ENCODE measurements around the gene CLCN7.

Gene CLCN7

DNA sequence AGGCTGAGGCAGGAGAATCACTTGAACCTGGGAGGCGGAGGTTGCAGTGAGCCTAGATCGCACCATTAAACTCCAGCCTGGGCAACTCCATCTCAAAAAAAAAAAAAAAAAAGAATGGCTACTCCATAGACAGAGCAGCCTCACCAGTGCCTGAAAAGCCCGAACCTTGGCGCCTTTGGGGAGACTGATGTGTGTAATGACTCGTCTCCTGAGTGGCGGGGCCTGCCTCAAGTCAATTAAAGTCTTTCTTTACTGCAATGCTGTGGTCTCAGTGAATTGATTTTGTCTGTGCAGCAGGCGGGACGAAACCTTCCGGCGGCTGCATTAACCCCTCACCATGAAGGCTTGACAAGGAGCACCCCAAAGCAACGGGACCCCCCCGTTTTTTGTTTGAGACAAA lies 50.8 kb downstream of the CLCN7 start:
- Mint-ChIP-seq H3K4me1 (peaks cover 3 to 38% of the 10 kb centered on the region in 2 donors), H3K9me3 (no peaks in the 10 kb centered on the region), H3K4me3 (no peak overlapping the region), H3K27ac (peak overlapping the region; percentile 51), H3K36me3 (peaks cover 5 to 6% of the 10 kb centered on the region in 2 donors), H3K27me3 (no peaks in the 10 kb centered on the region)
- DNase-seq: no peak
- no peak for ATAC-seq (replicated peaks)

DNA sequence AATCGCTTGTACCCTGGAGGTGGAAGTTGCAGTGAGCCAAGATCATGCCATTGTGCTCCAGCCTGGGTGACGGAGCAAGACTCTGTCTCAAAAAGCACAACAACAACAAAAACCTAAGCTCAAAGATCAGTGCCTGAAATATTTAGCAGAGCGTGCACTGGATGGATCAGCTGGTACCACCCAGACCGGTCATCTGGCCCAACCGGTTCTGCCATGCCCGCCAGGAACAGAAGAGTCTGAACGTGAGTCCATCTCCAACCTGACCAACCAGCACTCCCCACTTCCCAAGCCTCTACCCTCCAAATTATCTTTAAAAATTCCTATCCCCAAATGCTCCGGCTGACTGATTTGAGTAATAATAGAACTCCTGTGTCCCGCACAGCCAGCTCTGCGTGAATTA lies 52.8 kb downstream of the CLCN7 start:
- peaks cover 10 to 14% of the 10 kb centered on the region in 2 donors for H3K36me3 Mint-ChIP-seq
- no peaks in the 10 kb centered on the region for H3K9me3 Mint-ChIP-seq
- H3K4me1 Mint-ChIP-seq: peaks cover 8 to 42% of the 10 kb centered on the region in 2 donors
- H3K27ac Mint-ChIP-seq: peak overlapping the region; percentile 99
- no peak overlapping the region for H3K4me3 Mint-ChIP-seq
- H3K27me3 Mint-ChIP-seq: no peaks in the 10 kb centered on the region
- DNase-seq (no peak), ATAC-seq (replicated peaks) (no peak)

DNA sequence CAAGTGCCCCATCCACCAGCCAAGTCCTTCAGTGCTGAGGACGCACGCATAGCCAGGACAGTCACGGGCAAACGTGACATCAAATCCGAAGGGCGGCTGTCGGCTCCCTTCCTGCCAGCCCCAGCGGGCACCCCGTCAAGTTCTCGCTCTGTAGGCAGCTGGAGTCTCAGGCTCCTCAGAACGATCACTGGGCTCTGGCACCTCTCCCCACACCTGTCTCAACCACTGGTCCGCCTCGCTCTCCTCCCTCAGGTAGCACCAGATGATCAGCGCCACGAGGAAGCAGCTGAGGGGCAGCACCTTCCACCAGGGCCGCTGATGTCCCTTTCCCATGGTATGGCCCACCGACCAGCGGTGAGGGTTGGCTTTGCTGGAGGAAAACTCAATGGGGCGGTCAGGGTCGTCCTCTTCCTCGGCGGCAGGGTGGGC lies 54.7 kb downstream of the CLCN7 start:
- Mint-ChIP-seq H3K4me3 (peak overlapping the region; percentile 88 to 98), H3K4me1 (peaks cover 14 to 42% of the 10 kb centered on the region in 2 donors), H3K27ac (peak overlapping the region; percentile 99), H3K27me3 (no peaks in the 10 kb centered on the region), H3K9me3 (no peaks in the 10 kb centered on the region), H3K36me3 (peaks cover 12 to 18% of the 10 kb centered on the region in 2 donors)
- ATAC-seq (replicated peaks) (peak in 1 of 2 donors; percentile 2), DNase-seq (no peak)

DNA sequence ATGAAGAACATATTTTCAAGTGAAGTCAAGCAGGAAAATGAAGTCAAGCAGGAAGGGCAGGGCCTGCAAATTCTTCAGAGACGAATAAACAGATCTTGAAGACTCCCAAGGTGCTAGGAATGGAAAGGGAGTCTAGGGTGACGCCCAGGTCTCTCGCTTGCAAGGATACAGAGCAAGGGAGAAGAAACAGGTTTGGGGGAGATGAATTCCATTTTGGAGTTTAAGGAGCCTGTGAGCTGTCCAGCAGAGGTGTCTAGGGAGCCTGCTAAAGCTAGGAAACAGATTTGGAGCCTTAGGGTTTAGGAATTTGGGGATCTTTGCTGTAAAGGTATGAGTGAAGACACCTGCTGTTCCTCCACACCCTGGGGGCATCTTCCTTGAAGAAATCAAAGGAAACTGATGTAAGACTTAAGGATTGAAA lies 58.3 kb downstream of the CLCN7 start:
- Mint-ChIP-seq H3K36me3 (peaks cover 14 to 21% of the 10 kb centered on the region in 2 donors), H3K4me3 (no peak overlapping the region), H3K27me3 (no peaks in the 10 kb centered on the region), H3K27ac (peak overlapping the region; percentile 86), H3K9me3 (no peaks in the 10 kb centered on the region), H3K4me1 (peaks cover 12 to 38% of the 10 kb centered on the region in 2 donors)
- DNase-seq (no peak), ATAC-seq (replicated peaks) (no peak)

DNA sequence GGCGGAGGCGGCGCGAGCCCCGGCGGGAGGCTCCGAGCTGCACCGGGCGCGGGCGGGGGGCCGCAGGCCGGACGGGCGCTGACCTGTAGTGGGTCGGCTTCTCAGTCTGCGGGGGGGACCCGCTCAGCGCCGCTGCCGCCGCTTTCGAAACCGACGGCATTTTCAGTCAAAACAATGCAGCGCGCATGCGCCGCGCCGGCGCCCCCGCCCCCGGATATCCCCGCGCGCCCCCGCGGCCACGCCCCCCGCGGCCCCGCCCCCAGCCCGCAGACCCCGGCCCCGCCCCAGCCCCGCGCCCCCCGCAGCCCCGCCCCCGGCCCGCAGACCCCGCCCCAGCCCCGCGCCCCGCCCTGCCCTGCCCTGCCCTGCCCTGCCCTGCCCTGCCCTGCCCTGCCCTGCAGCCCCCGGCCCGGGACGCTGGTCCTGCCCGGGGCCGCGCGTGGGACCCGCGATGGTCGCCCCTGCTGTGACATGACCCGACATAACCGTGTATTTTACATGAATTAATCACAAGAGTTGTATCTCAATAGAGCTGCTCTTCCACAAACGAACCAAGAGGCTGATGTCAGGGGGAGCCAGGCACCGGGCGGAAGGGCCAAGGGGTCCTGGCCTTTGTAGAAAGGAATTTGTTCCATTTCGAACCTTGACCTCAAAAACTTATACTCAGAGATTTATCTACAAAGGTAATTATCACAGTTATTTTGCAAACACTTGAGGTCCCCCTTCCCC lies 60.1 kb downstream of the CLCN7 start, which contains the start of gene UNKL:
UNKL (minus strand) TSS at position 173 of the 729 bp plus-strand sequence; CDS start at position 160, 13 bp downstream.
- DNase-seq: peak; percentile 47
- peaks cover 13 to 24% of the 10 kb centered on the region in 2 donors for H3K36me3 Mint-ChIP-seq
- H3K27ac Mint-ChIP-seq: peak within 1 kb of the TSS; percentile 94
- ATAC-seq (replicated peaks): peak; percentile 65 to 72
- peaks cover 12 to 21% of the 10 kb centered on the region in 2 donors for H3K4me1 Mint-ChIP-seq
- H3K9me3 Mint-ChIP-seq: no peaks in the 10 kb centered on the region
- H3K27me3 Mint-ChIP-seq: no peaks in the 10 kb centered on the region
- H3K4me3 Mint-ChIP-seq: peak within 1 kb of the TSS; percentile 87 to 89

DNA sequence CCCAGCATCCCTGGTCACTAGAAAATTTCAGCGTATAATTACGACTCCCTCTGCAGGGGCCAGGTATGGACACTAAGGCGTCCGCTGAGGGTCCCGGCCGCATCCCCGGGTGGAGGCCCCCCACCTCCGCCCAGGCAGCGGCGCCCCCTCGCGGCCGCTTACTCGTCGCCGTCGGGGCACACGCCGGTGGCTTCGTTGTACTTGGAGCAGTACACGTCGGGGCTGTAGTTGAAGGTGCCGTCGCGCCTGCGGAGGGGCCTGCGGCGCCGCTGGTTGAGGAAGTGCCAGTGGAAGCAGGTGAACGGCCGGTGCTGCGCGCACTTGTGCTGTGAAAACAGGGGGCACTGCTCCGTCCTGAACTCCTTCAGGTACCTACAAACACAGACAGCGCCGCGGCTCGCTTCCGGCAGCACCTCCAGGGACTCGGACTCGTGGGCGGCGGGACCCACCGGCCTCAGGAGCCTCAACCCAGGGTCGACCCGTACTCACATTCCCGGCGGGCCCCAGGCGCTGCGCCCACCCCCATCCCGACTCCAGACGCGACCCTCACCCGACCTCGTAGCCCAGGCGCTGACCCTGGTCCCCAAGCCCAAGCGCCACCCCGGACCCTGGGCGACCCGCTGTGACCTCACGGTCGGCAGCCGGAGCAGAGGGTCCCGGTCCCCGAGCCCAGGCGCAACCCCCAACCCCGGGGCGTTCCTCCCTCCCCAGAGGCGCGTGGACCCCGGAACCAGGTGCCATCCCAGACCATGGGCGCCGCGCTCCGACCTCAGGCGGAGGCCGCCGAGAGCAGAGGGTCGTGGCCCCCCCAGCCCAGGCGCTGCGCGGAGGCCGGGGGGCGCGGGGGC lies 60.9 kb downstream of the CLCN7 start:
- DNase-seq (peak; percentile 65), ATAC-seq (replicated peaks) (peak; percentile 78 to 82)
- peaks cover 13 to 24% of the 10 kb centered on the region in 2 donors for H3K36me3 Mint-ChIP-seq
- peak overlapping the region; percentile 94 for H3K27ac Mint-ChIP-seq
- H3K4me3 Mint-ChIP-seq: peak overlapping the region; percentile 87 to 89
- peaks cover 14 to 20% of the 10 kb centered on the region in 2 donors for H3K4me1 Mint-ChIP-seq
- H3K27me3 Mint-ChIP-seq: no peaks in the 10 kb centered on the region
- H3K9me3 Mint-ChIP-seq: no peaks in the 10 kb centered on the region

DNA sequence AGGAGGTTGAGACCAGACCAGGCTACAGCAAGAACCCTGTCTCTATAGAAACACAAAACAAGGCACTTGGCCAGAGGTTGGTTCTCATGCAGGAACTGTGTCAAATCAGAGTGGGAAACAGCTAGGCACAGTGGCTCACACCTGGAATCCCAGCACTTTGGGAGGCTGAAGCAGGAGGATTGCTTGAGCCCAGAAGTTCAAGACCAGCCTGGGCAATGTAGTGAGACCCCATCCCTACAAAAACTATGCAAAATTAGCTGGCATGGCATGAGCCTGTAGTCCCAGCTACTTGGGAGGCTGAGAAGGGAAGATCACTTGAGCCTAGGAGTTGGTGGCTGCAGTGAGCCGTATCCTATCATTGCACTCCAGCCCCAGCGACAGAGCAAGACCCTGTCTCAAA lies 62.0 kb downstream of the CLCN7 start:
- no peaks in the 10 kb centered on the region for H3K27me3 Mint-ChIP-seq
- DNase-seq (no peak), ATAC-seq (replicated peaks) (no peak)
- H3K4me1 Mint-ChIP-seq: peaks cover 11 to 22% of the 10 kb centered on the region in 2 donors
- H3K9me3 Mint-ChIP-seq: no peaks in the 10 kb centered on the region
- peak overlapping the region; percentile 71 for H3K27ac Mint-ChIP-seq
- H3K36me3 Mint-ChIP-seq: peaks cover 13 to 17% of the 10 kb centered on the region in 2 donors
- peak overlapping the region in 1 of 2 donors; percentile 32 for H3K4me3 Mint-ChIP-seq

DNA sequence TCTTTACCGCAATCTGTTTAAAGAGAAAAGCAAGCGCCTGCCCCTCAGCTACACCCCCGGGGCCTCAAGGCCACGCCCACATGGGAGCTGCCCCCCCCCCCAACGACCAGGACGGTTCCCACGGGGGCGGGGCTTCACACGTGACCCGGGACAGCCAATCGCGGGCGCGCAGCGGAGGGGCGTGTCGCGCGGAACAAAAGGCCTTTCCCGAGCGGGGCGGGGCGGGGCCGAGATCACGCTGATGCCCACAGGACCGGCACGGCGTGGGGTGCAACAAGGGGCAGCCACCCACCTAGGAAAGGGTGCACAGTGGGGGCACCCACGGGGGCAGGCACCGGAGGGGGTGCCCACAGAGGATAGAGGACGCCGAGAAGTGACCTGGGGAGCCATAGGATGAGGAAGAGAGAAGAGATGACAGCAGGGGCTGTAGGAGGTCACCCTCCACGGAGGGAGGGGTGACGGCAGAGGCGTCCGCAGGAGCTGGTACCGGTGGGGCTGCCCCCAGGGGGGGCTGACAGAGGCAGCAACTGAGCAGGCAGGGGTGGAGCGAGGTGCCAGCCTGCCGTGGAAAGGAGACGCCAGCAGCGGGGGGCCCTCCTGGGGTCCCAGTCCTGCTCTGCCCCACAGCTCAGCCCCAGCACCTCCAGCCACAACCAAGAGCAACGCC lies 66.5 kb downstream of the CLCN7 start:
- Mint-ChIP-seq H3K9me3 (no peaks in the 10 kb centered on the region), H3K4me1 (peaks cover 4 to 32% of the 10 kb centered on the region in 2 donors), H3K27ac (peak overlapping the region; percentile 87), H3K27me3 (no peaks in the 10 kb centered on the region), H3K4me3 (peak overlapping the region; percentile 90 to 96), H3K36me3 (peaks cover 13 to 22% of the 10 kb centered on the region in 2 donors)
- peak; percentile 89 for DNase-seq
- ATAC-seq (replicated peaks): peak; percentile 93

DNA sequence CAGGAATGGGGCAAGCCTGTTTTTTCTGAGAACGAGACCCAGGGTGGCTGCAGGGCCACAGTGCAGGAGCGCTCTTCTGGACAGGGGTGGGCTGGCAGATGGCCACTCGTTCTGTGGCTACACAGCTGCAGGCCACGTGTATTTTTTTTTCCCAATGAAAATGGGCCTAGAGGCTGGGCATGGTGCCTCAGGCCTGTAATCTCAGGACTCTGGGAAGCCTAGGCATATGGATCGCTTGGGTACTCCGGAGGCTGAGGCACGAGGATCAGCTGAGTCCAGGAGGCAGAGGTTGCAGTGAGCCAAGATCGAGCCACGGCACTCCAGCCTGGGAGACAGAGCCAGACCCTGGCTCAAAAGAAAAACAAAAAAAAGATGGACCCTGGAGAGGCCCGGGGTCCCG lies 67.1 kb downstream of the CLCN7 start:
- Mint-ChIP-seq H3K36me3 (peaks cover 14 to 22% of the 10 kb centered on the region in 2 donors), H3K27me3 (no peaks in the 10 kb centered on the region), H3K27ac (peak overlapping the region; percentile 87), H3K9me3 (no peaks in the 10 kb centered on the region), H3K4me1 (peaks cover 4 to 32% of the 10 kb centered on the region in 2 donors), H3K4me3 (peak overlapping the region; percentile 90 to 96)
- no peak for DNase-seq
- ATAC-seq (replicated peaks): no peak

DNA sequence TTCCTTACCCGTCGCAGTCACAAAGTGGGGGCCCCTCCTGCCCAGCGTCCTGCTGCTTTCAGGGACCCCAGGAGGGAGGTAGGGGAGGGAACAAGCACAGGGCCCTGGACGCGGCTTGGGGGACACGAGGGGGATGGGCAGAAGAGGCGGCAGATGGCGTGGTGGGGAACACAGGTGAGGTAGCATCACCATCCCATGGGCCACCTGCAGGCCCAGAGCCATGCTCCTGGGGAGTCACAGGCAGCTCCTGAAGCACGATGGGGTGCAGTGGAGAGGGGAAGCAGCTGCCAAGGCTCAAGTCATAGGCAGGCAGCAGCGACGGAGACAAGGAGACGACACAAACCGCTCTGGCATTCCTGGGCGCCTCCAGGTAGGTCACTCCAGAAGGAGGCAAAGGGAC lies 71.1 kb downstream of the CLCN7 start:
- no peak for DNase-seq
- no peak overlapping the region for H3K4me3 Mint-ChIP-seq
- H3K27me3 Mint-ChIP-seq: no peaks in the 10 kb centered on the region
- H3K27ac Mint-ChIP-seq: no peak overlapping the region
- ATAC-seq (replicated peaks): no peak
- peaks cover 2 to 19% of the 10 kb centered on the region in 2 donors for H3K4me1 Mint-ChIP-seq
- H3K36me3 Mint-ChIP-seq: peaks cover 26 to 33% of the 10 kb centered on the region in 2 donors
- H3K9me3 Mint-ChIP-seq: no peaks in the 10 kb centered on the region

DNA sequence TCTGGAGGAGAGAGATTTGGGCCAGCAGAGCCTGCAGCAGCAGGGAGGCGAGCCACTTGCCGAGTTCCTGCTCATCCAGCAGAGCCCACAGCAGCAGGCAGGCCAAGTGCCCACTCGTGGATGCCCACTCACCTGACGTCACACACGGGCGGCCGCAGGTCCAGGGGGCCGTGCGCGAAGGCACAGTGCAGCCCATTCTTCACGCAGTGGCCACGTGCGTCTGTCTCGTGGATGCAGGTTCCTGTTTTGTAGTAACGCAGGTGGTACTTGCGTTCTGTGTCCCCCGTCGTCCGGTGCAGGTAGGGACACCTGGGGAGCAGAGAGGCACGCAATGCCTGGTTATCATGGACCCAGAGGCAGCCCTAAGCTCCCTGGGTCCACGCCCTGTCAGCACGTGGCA lies 71.8 kb downstream of the CLCN7 start:
- no peak overlapping the region for H3K4me3 Mint-ChIP-seq
- ATAC-seq (replicated peaks) (no peak), DNase-seq (no peak)
- H3K27me3 Mint-ChIP-seq: no peaks in the 10 kb centered on the region
- peaks cover 33 to 34% of the 10 kb centered on the region in 2 donors for H3K36me3 Mint-ChIP-seq
- H3K4me1 Mint-ChIP-seq: peaks cover 0 to 12% of the 10 kb centered on the region in 2 donors
- no peaks in the 10 kb centered on the region for H3K9me3 Mint-ChIP-seq
- no peak overlapping the region for H3K27ac Mint-ChIP-seq

DNA sequence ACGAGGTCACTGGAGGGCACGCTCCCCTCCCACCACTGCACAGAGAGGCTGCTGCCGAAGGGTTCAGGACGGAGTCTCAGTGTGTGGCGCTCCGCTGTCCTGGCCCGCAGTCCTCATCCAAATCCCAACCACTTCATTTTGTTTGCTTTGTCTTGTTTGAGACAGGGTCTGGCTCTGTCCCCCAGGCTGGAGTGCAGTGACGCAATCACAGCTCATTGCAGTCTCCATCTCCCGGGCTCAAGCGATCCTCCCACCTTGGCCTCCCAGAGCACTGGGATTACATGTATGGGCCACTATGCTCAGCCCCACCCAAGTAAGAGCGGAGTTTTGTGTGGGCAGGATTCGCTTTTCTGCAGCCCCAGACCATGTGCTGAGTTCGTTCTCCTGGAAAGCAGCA lies 73.1 kb downstream of the CLCN7 start:
- H3K4me3 Mint-ChIP-seq: no peak overlapping the region

DNA sequence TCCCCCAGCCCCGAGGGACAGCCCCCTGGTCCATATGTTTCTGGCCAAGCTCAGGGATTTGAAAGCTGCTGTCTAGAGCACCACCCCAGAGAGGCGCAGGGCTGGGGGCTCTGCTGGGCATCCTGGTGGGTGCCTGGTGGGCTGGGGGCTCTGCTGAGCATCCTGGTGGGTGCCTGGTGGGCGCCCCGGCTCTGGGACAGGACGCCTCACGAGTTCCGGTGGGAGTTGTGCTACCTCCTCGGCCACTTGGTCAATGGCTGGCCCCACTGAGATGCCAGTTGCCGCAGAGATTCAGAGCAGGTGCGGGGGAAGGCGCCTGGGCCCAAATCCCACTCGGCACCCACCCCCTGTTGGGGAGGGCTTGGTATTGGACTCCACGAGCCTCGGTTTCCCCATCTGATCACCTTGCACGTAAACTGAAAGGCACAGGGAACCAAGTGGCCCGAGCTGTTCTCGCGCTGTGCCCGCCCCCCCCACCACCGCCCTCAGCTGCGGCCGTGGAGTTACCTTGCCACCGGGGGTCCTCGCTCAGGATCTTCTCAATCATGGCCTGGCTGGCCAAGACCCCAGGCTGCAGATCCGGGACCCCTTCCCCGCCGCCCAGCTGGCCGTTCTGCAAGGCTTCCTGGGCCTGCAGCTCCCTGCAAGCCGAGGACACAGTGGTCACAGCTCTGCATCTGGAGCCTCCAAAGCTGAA lies 73.6 kb downstream of the CLCN7 start:
- peaks cover 33 to 36% of the 10 kb centered on the region in 2 donors for H3K36me3 Mint-ChIP-seq
- no peaks in the 10 kb centered on the region for H3K9me3 Mint-ChIP-seq
- H3K27me3 Mint-ChIP-seq: no peaks in the 10 kb centered on the region
- no peaks in the 10 kb centered on the region for H3K4me1 Mint-ChIP-seq
- H3K27ac Mint-ChIP-seq: no peak overlapping the region
- DNase-seq: no peak
- no peak overlapping the region for H3K4me3 Mint-ChIP-seq
- ATAC-seq (replicated peaks): no peak

More for the DNA sequence above, 73.1 kb downstream of the CLCN7 start:
- Mint-ChIP-seq H3K4me1 (peaks cover 0 to under 1% of the 10 kb centered on the region in 2 donors), H3K36me3 (peaks cover 33 to 34% of the 10 kb centered on the region in 2 donors), H3K27me3 (no peaks in the 10 kb centered on the region), H3K9me3 (no peaks in the 10 kb centered on the region), H3K27ac (no peak overlapping the region)
- ATAC-seq (replicated peaks) (no peak), DNase-seq (no peak)

All from stimulated activated naive B cell treated with anti-CD40 and anti-IgM and Interleukin-4, amounts not matched to agents 10 μg/mL and 1 μg/mL and 100 μg/mL, for 72 hours (primary cell).